ENCODE measurements around the gene PDGFA.

DNA sequence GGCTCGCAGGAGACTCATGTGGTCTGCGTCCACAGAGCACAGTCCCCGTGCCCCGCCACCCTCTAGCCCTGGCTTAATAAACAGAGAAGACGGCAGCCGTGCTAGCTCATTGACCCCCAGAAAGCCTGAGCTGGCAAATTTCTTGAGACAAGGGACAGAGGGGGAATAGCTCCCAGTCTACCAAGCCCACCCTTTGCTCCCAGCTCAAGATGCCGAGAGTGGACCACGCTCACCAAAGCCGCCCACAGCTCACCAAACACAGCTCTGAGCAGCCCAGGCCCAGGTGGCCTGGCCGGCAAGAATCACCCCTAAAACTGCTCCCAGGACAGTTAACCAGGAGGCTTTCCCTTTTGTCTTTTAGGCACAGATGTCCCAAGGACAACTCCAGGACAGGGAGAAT, 5.4 kb downstream of the PDGFA start:
- no peak for TF ChIP-seq EZH2 (IDR thresholded peaks at IDR 0.05; ENCODE audit: insufficient read depth, poor library complexity, severe bottlenecking)
- no peak for TF ChIP-seq EZH2phosphoT487 (IDR thresholded peaks at IDR 0.05; ENCODE audit: insufficient read depth, low read depth)

All from GM23248 (cell line).